Trophoblast cell (in vitro differentiated cells and primary cell): ENCODE data around the gene LYRM2.

Source experiments
- DNase-seq, 2 donors: peaks; one replicate each; pipeline ENCODE4 v3.0.0-alpha.2; 2016
- H2AFZ ChIP-seq: 2 replicates; pipeline ENCODE4 v1.6.1; 2013; ENCODE audit warnings: low read length, moderate library complexity, mild to moderate bottlenecking; ENCODE audit not compliant: insufficient read depth, poor library complexity
- H2AK5ac ChIP-seq: 2 replicates; pipeline ENCODE4 v1.6.1; 2013; ENCODE audit warnings: mild to moderate bottlenecking, low read length
- H2BK120ac ChIP-seq: 2 replicates; pipeline ENCODE4 v1.6.1; 2013; ENCODE audit warnings: low read length, mild to moderate bottlenecking, moderate library complexity; ENCODE audit not compliant: insufficient read depth, poor library complexity
- H2BK12ac ChIP-seq: 2 replicates; pipeline ENCODE4 v1.6.1; 2013; ENCODE audit warnings: mild to moderate bottlenecking, low read length, moderate library complexity
- H2BK5ac ChIP-seq: 2 replicates; pipeline ENCODE4 v1.6.1; 2013; ENCODE audit warnings: low read length, low read depth, moderate library complexity, mild to moderate bottlenecking; ENCODE audit not compliant: poor library complexity
- H3K14ac ChIP-seq: 2 replicates; pipeline ENCODE4 v1.6.1; 2013; ENCODE audit warnings: mild to moderate bottlenecking, low read length
- H3K18ac ChIP-seq: 2 replicates; pipeline ENCODE4 v1.6.1; 2013; ENCODE audit warnings: mild to moderate bottlenecking, low read length
- H3K23ac ChIP-seq: 2 replicates; pipeline ENCODE4 v1.6.1; 2013; ENCODE audit warnings: low read length
- H3K27ac ChIP-seq: 2 replicates; pipeline ENCODE4 v1.5.1; 2013; ENCODE audit warnings: low read depth, mild to moderate bottlenecking, inconsistent platforms, low read length, moderate library complexity
- H3K27me3 ChIP-seq: 2 replicates; pipeline ENCODE4 v1.6.1; 2013; ENCODE audit warnings: inconsistent platforms, mild to moderate bottlenecking, low read length, moderate library complexity; ENCODE audit not compliant: insufficient read depth
- H3K36me3 ChIP-seq, 2 experiments: 1 replicate in 1 of 2; 2 replicates in 1 of 2; pipeline ENCODE4 v1.6.1; 2013; ENCODE audit warnings: low read length in 2 of 2, mild to moderate bottlenecking in 2 of 2, moderate library complexity in 1 of 2; ENCODE audit not compliant: insufficient read depth in 2 of 2, control insufficient read depth in 1 of 2
- H3K4ac ChIP-seq: 2 replicates; pipeline ENCODE4 v1.6.1; 2013; ENCODE audit warnings: low read depth, mild to moderate bottlenecking, low read length, moderate library complexity
- H3K4me1 ChIP-seq, 2 experiments: 1 replicate in 1 of 2; 2 replicates in 1 of 2; pipeline ENCODE4 v1.6.1; 2013; ENCODE audit warnings: low read length in 2 of 2, mild to moderate bottlenecking in 2 of 2, moderate library complexity in 1 of 2; ENCODE audit not compliant: insufficient read depth in 2 of 2, control insufficient read depth in 1 of 2
- H3K4me2 ChIP-seq: 2 replicates; pipeline ENCODE4 v1.6.1; 2013; ENCODE audit warnings: inconsistent platforms, mild to moderate bottlenecking, low read length, moderate library complexity
- H3K4me3 ChIP-seq: 2 replicates; pipeline ENCODE4 v1.5.1; 2013; ENCODE audit warnings: mild to moderate bottlenecking, low read depth, low read length, inconsistent platforms
- H3K79me1 ChIP-seq: one replicate; pipeline ENCODE4 v1.6.1; 2013; ENCODE audit warnings: low read length
- H3K79me2 ChIP-seq: 2 replicates; pipeline ENCODE4 v1.6.1; 2013; ENCODE audit warnings: low read length, mild to moderate bottlenecking; ENCODE audit not compliant: control insufficient read depth, insufficient read depth, poor library complexity
- H3K9ac ChIP-seq: 2 replicates; pipeline ENCODE4 v1.6.1; 2013; ENCODE audit warnings: mild to moderate bottlenecking, low read length
- H3K9me3 ChIP-seq: 2 replicates; pipeline ENCODE4 v1.6.1; 2013; ENCODE audit warnings: low read depth, mild to moderate bottlenecking, control low read depth, inconsistent platforms, low read length; ENCODE audit not compliant: insufficient read depth
- H4K12ac ChIP-seq: 2 replicates; pipeline ENCODE4 v1.6.1; 2013; ENCODE audit warnings: low read depth, mild to moderate bottlenecking, low read length, moderate library complexity
- H4K8ac ChIP-seq: 2 replicates; pipeline ENCODE4 v1.6.1; 2013; ENCODE audit warnings: low read depth, mild to moderate bottlenecking, low read length, moderate library complexity
- H4K91ac ChIP-seq: one replicate; pipeline ENCODE4 v1.6.1; 2013; ENCODE audit warnings: low read depth, mild to moderate bottlenecking, low read length, moderate library complexity
- WGBS: extraction: QIAGEN DNeasy Blood & Tissue Kit; methylation state at CpG from one replicate; pipeline ENCODE4 v1.1.7; 2013; ENCODE audit warnings: missing lambda C conversion rate; ENCODE audit not compliant: insufficient read length, insufficient coverage; ENCODE audit errors: extremely low coverage; 5-methylcytosine and 5-hydroxymethylcytosine counted together

LYRM2 gene

GRCh38 chr6:89581689-89582088, 56.9 kb downstream of the LYRM2 start:
- H3K18ac ChIP-seq = no peak overlapping the region
- H3K23ac ChIP-seq = no peak overlapping the region
- no peaks in the 10 kb centered on the region for H3K79me2 ChIP-seq
- no peak overlapping the region for H2AK5ac ChIP-seq
- no peak overlapping the region for H4K12ac ChIP-seq
- H3K4me3 ChIP-seq = no peak overlapping the region
- H3K9ac ChIP-seq = no peak overlapping the region
- WGBS = no CpG with 5 or more reads among the region's 4 CpGs
- H2BK120ac ChIP-seq = no peak overlapping the region
- peaks cover under 1% of the 10 kb centered on the region for H3K79me1 ChIP-seq
- H2BK5ac ChIP-seq = no peak overlapping the region
- H4K91ac ChIP-seq = no peak overlapping the region
- no peak overlapping the region for H2BK12ac ChIP-seq
- peaks cover 4 to 9% of the 10 kb centered on the region in 2 experiments for H3K4me1 ChIP-seq
- no peak overlapping the region for H3K4me2 ChIP-seq
- H4K8ac ChIP-seq = no peak overlapping the region
- no peak overlapping the region for H3K27ac ChIP-seq
- no peak overlapping the region for H3K4ac ChIP-seq
- no peak for DNase-seq
- no peaks in the 10 kb centered on the region for H3K9me3 ChIP-seq
- no peak overlapping the region for H3K14ac ChIP-seq
- peaks cover 0 to 2% of the 10 kb centered on the region in 2 experiments for H3K36me3 ChIP-seq
- no peaks in the 10 kb centered on the region for H3K27me3 ChIP-seq
- no peak overlapping the region for H2AFZ ChIP-seq

GRCh38 chr6:89580997-89581666, 57.4 kb downstream of the LYRM2 start:
- Histone ChIP-seq H3K79me2 (no peaks in the 10 kb centered on the region), H2BK12ac (no peak overlapping the region), H3K4me1 (peaks cover 7 to 12% of the 10 kb centered on the region in 2 experiments), H3K14ac (no peak overlapping the region), H2AFZ (no peak overlapping the region), H3K18ac (no peak overlapping the region), H3K4me2 (no peak overlapping the region), H2AK5ac (no peak overlapping the region), H3K27ac (no peak overlapping the region), H3K79me1 (peaks cover 4% of the 10 kb centered on the region), H3K27me3 (no peaks in the 10 kb centered on the region), H4K12ac (no peak overlapping the region), H2BK120ac (no peak overlapping the region), H3K4me3 (no peak overlapping the region), H3K36me3 (peaks cover 0 to 2% of the 10 kb centered on the region in 2 experiments), H2BK5ac (no peak overlapping the region), H3K9me3 (no peaks in the 10 kb centered on the region), H3K4ac (no peak overlapping the region), H4K8ac (no peak overlapping the region), H3K23ac (no peak overlapping the region), H4K91ac (no peak overlapping the region), H3K9ac (no peak overlapping the region)
- no peak for DNase-seq
- no CpG with 5 or more reads among the region's 3 CpGs for WGBS

GRCh38 chr6:89575562-89575960, 63.0 kb downstream of the LYRM2 start:
- peak; percentile 61 to 88 for DNase-seq

GRCh38 chr6:89574910-89575561, 63.5 kb downstream of the LYRM2 start:
- Histone ChIP-seq H3K36me3 (no peaks in the 10 kb centered on the region), H2AFZ (no peak overlapping the region), H3K79me2 (peaks cover 2% of the 10 kb centered on the region), H4K91ac (peak overlapping the region; percentile 80), H3K9ac (no peak overlapping the region), H4K12ac (no peak overlapping the region), H3K27ac (peak overlapping the region; percentile 94), H2BK12ac (peak overlapping the region; percentile 74), H3K23ac (no peak overlapping the region), H2BK5ac (peak overlapping the region; percentile 95), H3K4me3 (no peak overlapping the region), H3K9me3 (no peaks in the 10 kb centered on the region), H3K4me1 (peaks cover 15 to 19% of the 10 kb centered on the region in 2 experiments), H3K4me2 (peak overlapping the region; percentile 37), H3K27me3 (no peaks in the 10 kb centered on the region), H3K4ac (no peak overlapping the region), H3K18ac (no peak overlapping the region), H2BK120ac (peak overlapping the region; percentile 89), H3K14ac (peak overlapping the region; percentile 38), H2AK5ac (no peak overlapping the region), H3K79me1 (peaks cover 16% of the 10 kb centered on the region), H4K8ac (peak overlapping the region; percentile 50)
- peak; percentile 88 to 98 for DNase-seq
- no CpG with 5 or more reads among the region's 2 CpGs for WGBS

More at GRCh38 chr6:89575562-89575960, 63.0 kb downstream of the LYRM2 start:
- Histone ChIP-seq H4K91ac (peak overlapping the region; percentile 62), H2AFZ (no peak overlapping the region), H3K14ac (peak overlapping the region; percentile 74), H2BK120ac (peak overlapping the region; percentile 74), H3K4ac (no peak overlapping the region), H3K4me1 (peaks cover 15 to 19% of the 10 kb centered on the region in 2 experiments), H3K4me2 (peak overlapping the region; percentile 37), H3K27me3 (no peaks in the 10 kb centered on the region), H3K36me3 (peaks cover 0 to under 1% of the 10 kb centered on the region in 2 experiments), H3K79me1 (peaks cover 16% of the 10 kb centered on the region), H2AK5ac (peak overlapping the region; percentile 80), H2BK12ac (peak overlapping the region; percentile 92), H3K9me3 (no peaks in the 10 kb centered on the region), H4K8ac (no peak overlapping the region), H4K12ac (no peak overlapping the region), H3K4me3 (no peak overlapping the region), H3K18ac (peak overlapping the region; percentile 85), H3K9ac (no peak overlapping the region), H3K23ac (no peak overlapping the region), H3K27ac (peak overlapping the region; percentile 94), H2BK5ac (peak overlapping the region; percentile 56), H3K79me2 (peaks cover 2% of the 10 kb centered on the region)
- no CpG with 5 or more reads among the region's 2 CpGs for WGBS
